ENCODE measurements around the gene MGRN1.

DNA sequence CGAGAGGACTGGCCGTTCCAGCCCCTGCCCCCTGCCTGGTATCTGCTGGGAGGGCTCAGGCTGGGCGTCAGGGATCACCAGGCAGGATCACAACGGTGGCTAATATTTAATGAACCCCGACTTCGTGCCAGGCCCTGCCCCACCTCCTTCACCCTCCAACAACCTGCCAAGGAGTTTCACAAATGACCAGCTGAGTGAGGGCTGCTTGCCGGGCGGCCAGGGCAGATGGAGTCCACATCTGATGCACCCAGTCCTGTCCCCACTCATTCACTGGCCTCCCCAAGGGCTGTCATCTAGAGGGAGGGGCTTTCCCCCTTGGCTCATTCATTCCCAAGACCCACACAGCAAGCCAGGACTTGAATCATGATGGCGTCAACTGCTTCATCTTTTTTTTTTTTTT is 27.5 kb upstream of the MGRN1 start:
- TF ChIP-seq, protein P1, sequence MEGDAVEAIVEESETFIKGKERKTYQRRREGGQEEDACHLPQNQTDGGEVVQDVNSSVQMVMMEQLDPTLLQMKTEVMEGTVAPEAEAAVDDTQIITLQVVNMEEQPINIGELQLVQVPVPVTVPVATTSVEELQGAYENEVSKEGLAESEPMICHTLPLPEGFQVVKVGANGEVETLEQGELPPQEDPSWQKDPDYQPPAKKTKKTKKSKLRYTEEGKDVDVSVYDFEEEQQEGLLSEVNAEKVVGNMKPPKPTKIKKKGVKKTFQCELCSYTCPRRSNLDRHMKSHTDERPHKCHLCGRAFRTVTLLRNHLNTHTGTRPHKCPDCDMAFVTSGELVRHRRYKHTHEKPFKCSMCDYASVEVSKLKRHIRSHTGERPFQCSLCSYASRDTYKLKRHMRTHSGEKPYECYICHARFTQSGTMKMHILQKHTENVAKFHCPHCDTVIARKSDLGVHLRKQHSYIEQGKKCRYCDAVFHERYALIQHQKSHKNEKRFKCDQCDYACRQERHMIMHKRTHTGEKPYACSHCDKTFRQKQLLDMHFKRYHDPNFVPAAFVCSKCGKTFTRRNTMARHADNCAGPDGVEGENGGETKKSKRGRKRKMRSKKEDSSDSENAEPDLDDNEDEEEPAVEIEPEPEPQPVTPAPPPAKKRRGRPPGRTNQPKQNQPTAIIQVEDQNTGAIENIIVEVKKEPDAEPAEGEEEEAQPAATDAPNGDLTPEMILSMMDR (IDR thresholded peaks at IDR 0.05): no peak
- no peak for TF ChIP-seq EP300 (IDR thresholded peaks at IDR 0.05)
- TF ChIP-seq POLR2A (IDR thresholded peaks at IDR 0.05): no peak

All from ovary (tissue), 3 donors.